Transverse colon (tissue), 4 donors: Measurements from ENCODE around the gene SLC22A1. TPM values are rescaled to one million over a fixed set of nuclear protein-coding genes. Genes with fewer than 3 reads are reported as not detected.

Experiments used
- DNase-seq: peaks from one replicate; pipeline ENCODE4 v3.0.0-alpha.2; 2019
- H3K27ac ChIP-seq, 4 donors: fragments of 200-600 bp; sonication (generic); 2 replicates each; pipeline ENCODE4 v1.5.1; 2016 to 2018; ENCODE audit warnings: inconsistent platforms in 4 of 4
- H3K27me3 ChIP-seq: fragments of 200-600 bp; sonication (generic); 2 replicates; pipeline ENCODE4 v1.5.1; 2017; ENCODE audit warnings: inconsistent platforms
- H3K36me3 ChIP-seq, 4 donors: fragments of 200-600 bp; sonication (generic); 2 replicates each; pipeline ENCODE4 v1.5.1; 2017 to 2019; ENCODE audit warnings: inconsistent platforms in 4 of 4
- H3K4me1 ChIP-seq, 4 donors: fragments of 200-600 bp; sonication (generic); 2 replicates each; pipeline ENCODE4 v1.5.1; 2017 to 2020; ENCODE audit warnings: inconsistent platforms in 4 of 4
- H3K4me3 ChIP-seq, 4 donors: fragments of 200-600 bp; sonication (generic); 1 replicate in 1 of 4; 2 replicates in 3 of 4; pipeline versions ENCODE4 v1.5.1 to v1.6.1; 2017 to 2019; ENCODE audit warnings: inconsistent platforms in 4 of 4
- H3K9me3 ChIP-seq, 2 donors: fragments of 200-600 bp; sonication (generic); 2 replicates each; pipeline ENCODE4 v1.5.1; 2017 to 2019; ENCODE audit warnings: inconsistent platforms in 2 of 2
- CTCF ChIP-seq, 5 experiments: fragments of 200-600 bp in 3 of 5; fragments of 450-650 bp in 2 of 5; sonication (generic) in 3 of 5; IDR thresholded peaks; 1 replicate in 2 of 5; 2 replicates in 3 of 5; pipeline ENCODE4 v1.5.1; 2016 to 2017; ENCODE audit warnings: antibody characterized with exemption in 5 of 5, inconsistent platforms in 3 of 5, mild to moderate bottlenecking in 2 of 5, moderate library complexity in 1 of 5
- EP300 ChIP-seq: sonication (generic); formaldehyde crosslinking; IDR thresholded peaks from one replicate; pipeline ENCODE4 v1.6.1; 2017; ENCODE audit warnings: antibody characterized with exemption, low read depth
- POLR2A ChIP-seq: fragments of 450-650 bp; IDR thresholded peaks from one replicate; pipeline ENCODE4 v1.6.1; 2016; ENCODE audit warnings: antibody characterized with exemption, mild to moderate bottlenecking, moderate library complexity
- POLR2AphosphoS5 ChIP-seq, 3 donors: sonication (generic); formaldehyde crosslinking; IDR thresholded peaks; one replicate each; pipeline ENCODE4 v1.6.1; 2016; ENCODE audit warnings: antibody characterized with exemption in 3 of 3
- WGBS, 2 donors: methylation state at CpG; one replicate each; pipeline ENCODE4 v1.1.5; 2018; ENCODE audit warnings: low coverage in 1 of 2; 5-methylcytosine and 5-hydroxymethylcytosine counted together
- in situ Hi-C, 4 donors: fragments of 200-750 bp; cut with MboI; loops; one replicate each; pipeline versions ENCODE4 v1.15.0 to v1.15.1; 2017; ENCODE audit warnings: low sequenced_read_pairs in 3 of 4, low pct_ligation_motif_present in 1 of 4, low pct_unique_long_range_greater_than_20kb in 1 of 4
- intact Hi-C: fragments of 100-400 bp; cut with DNase I; formaldehyde crosslinking; loops from one replicate; pipeline ENCODE4 v1.15.1; 2023; ENCODE audit warnings: low total_unique reads
- total RNA-seq, 4 donors: library from RNA; depleted of rRNA; stranded (reverse); fragments of >200 nt; gene quantifications; one replicate each; pipeline ENCODE4 v1.1.0, GENCODE V29; 2016

The SLC22A1 gene
- total RNA-seq, 4 donors from 2014 or later = 0.40 to 1.7 (median 0.55) TPM; not detected in 1

GRCh38 chr6:160102399-160102798 lies 19.2 kb upstream of the SLC22A1 start:
- WGBS, 2 donors = 95% methylated on average over 16 of the region's 16 CpGs; no CpG with 5 or more reads in 1 of the 2 donors
- peaks cover 0 to 11% (median 0%) of the 10 kb centered on the region in 4 donors for H3K4me1 ChIP-seq
- in situ Hi-C loops (no loop called here), intact Hi-C loops (no loop called here)
- H3K9me3 ChIP-seq = no peaks in the 10 kb centered on the region
- H3K4me3 ChIP-seq = no peak overlapping the region
- no peak for DNase-seq
- TF ChIP-seq EP300 (no peak), CTCF (IDR thresholded peaks at IDR 0.05) (no peak), POLR2AphosphoS5 (IDR thresholded peaks at IDR 0.05) (no peak), POLR2A (no peak)
- peaks cover 0 to 37% (median 16%) of the 10 kb centered on the region in 4 donors for H3K36me3 ChIP-seq
- no peak overlapping the region for H3K27ac ChIP-seq
- no peaks in the 10 kb centered on the region for H3K27me3 ChIP-seq

DNA sequence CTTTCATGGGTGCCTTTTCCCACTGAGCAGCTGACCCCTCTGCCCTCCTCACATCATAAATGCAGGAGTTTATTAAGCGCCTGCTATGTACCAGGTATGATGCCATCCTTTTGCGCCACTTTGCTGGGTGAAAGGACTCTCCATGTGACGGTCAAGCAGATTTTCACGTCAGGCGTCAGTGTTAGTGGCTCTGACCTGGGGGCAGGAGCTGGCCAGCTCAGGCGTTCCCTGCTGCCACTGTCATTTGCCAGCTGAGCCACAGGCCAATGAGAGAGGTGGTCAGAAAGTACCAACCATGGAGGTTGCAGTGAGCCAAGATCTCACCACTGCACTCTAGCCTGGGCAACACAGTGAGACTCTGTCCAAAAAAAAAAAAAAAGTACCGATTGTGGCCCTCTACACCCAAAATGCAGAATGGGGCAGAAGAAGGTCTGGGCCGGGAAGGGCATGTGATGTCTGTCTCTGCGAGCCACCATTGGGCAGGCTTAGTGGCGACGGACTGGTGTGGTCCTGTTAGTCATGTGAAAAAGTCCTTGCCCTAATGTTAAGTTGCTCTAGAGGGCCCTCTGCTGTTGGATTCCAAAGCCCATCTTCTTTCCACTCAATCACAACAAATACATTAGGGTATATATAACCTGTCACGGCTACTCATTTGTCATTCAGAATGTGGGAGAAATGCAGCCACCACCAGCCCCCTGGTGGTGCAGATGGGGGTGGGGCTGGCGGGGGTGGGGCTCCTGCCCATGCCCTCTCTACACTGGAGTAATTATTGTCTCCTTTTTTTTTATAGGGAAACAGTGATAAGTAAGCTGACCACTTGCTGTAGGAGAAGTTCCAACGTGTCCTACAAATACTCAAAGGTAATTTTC lies 18.4 kb upstream of the SLC22A1 start:
- H3K9me3 ChIP-seq = no peaks in the 10 kb centered on the region
- no peak overlapping the region for H3K27ac ChIP-seq
- WGBS, 2 donors = 80 to 88% methylated on average over 6 to 14 of the region's 14 CpGs
- peak; percentile 15 to 38 (median 27) for TF ChIP-seq CTCF (IDR thresholded peaks at IDR 0.05)
- no peak for TF ChIP-seq POLR2A
- DNase-seq = peak; percentile 31
- H3K4me1 ChIP-seq = peaks cover 0 to 11% (median 0%) of the 10 kb centered on the region in 4 donors
- in situ Hi-C loops = no loop called here
- H3K36me3 ChIP-seq = peaks cover 0 to 29% (median 13%) of the 10 kb centered on the region in 4 donors
- intact Hi-C loops = no loop called here
- H3K4me3 ChIP-seq = no peak overlapping the region
- no peaks in the 10 kb centered on the region for H3K27me3 ChIP-seq

GRCh38 chr6:160103825-160104100 lies 17.9 kb upstream of the SLC22A1 start:
- Histone ChIP-seq H3K4me1 (peaks cover 0 to 11% (median 0%) of the 10 kb centered on the region in 4 donors), H3K4me3 (no peak overlapping the region), H3K27me3 (no peaks in the 10 kb centered on the region), H3K27ac (no peak overlapping the region), H3K36me3 (peaks cover 0 to 26% (median 13%) of the 10 kb centered on the region in 4 donors), H3K9me3 (no peaks in the 10 kb centered on the region)
- no peak for DNase-seq
- TF ChIP-seq POLR2AphosphoS5 (IDR thresholded peaks at IDR 0.05) (no peak), EP300 (no peak), POLR2A (no peak), CTCF (IDR thresholded peaks at IDR 0.05) (no peak)
- in situ Hi-C loops (no loop called here), intact Hi-C loops (no loop called here)
- 88 to 100% methylated on average over 4 to 7 of the region's 7 CpGs for WGBS, 2 donors

GRCh38 chr6:160104821-160105517 lies 16.6 kb upstream of the SLC22A1 start:
- H3K36me3 ChIP-seq = peaks cover 0 to 26% (median 11%) of the 10 kb centered on the region in 4 donors
- WGBS, 2 donors = 92 to 93% methylated on average over 13 to 20 of the region's 20 CpGs
- TF ChIP-seq POLR2AphosphoS5 (IDR thresholded peaks at IDR 0.05) (no peak), POLR2A (no peak), CTCF (IDR thresholded peaks at IDR 0.05) (no peak), EP300 (no peak)
- no peaks in the 10 kb centered on the region for H3K27me3 ChIP-seq
- H3K27ac ChIP-seq = no peak overlapping the region
- DNase-seq = no peak
- no peak overlapping the region for H3K4me3 ChIP-seq
- in situ Hi-C loops = no loop called here
- peaks cover 0 to 6% (median 0%) of the 10 kb centered on the region in 4 donors for H3K4me1 ChIP-seq
- no peaks in the 10 kb centered on the region for H3K9me3 ChIP-seq
- intact Hi-C loops = no loop called here
